ENCODE measurements around the gene UCN2. TPM values are rescaled to one million over a fixed set of nuclear protein-coding genes. Genes with fewer than 3 reads are reported as not detected.

UCN2 gene
- total and polyA plus RNA-seq, 2 donors (not counting 3 experiments of a cell fraction or from before 2014, with no cell fraction given) = 0.11 TPM; not detected in 1

DNA sequence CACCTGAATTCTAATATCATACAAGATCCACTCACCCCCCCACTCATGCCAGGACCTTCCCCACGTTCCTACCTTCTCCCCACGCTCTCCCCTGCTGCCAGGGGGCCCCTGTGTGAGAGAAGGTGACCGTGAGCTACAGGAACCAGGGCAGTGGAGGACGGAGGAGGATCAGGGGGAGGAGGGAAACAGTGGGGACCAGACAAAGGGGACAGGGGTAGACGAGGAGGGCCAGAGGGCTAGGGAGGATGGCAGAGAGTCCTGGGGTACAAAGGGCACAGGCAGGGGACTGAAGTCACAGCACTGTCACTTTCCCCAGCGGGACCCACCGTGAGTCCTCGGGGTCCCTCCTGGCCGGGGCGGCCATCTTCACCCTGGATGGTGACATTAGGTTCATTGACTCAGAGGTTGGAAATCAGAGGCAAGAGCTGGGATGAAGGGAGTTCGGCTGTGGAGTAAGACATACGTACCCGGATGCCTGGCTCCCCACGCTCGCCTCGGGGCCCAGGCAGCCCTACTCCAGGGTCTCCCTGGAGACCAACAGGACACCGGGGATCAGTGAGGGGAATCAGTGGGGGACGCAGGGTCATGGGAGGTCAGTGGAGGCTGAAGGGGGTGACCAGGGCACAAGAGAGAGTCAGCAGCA is 6.3 kb upstream of the UCN2 start:
- BruUV-seq (replicated peaks) = no TSS peak
- H3K9me1 ChIP-seq (replicated peaks; ENCODE audit: control insufficient read depth, extremely low read depth, insufficient read depth, low read length) = no peaks in the 10 kb centered on the region
- H3K4me3 ChIP-seq (replicated peaks in 1 of 3; ENCODE audit: insufficient read depth in 1 of 3, low read depth in 1 of 3, low read length in 3 of 3) = no peak overlapping the region
- H3K27me3 ChIP-seq (ENCODE audit: control insufficient read depth in 2 of 2, insufficient read depth in 2 of 2, low read length in 2 of 2) = no peaks in the 10 kb centered on the region
- FAIRE-seq (no peak), DNase-seq (ENCODE audit: low read depth, low spot score) (no peak)
- no peaks in the 10 kb centered on the region for H3K4me1 ChIP-seq (ENCODE audit: control insufficient read depth, extremely low read depth, insufficient read depth, low read length)
- no peaks in the 10 kb centered on the region for H3K79me2 ChIP-seq (ENCODE audit: control insufficient read depth, insufficient read depth, low read length)
- CTCF ChIA-PET = no interaction called here
- no peaks in the 10 kb centered on the region for H4K20me1 ChIP-seq (replicated peaks; ENCODE audit: control insufficient read depth, extremely low read depth, insufficient read depth, low read length)
- H3K9ac ChIP-seq (replicated peaks; ENCODE audit: extremely low read depth, insufficient read depth, low read length) = no peak overlapping the region
- dilution Hi-C loops (cut with MboI; ENCODE audit: extremely low pct_ligation_motif_present, low sequenced_read_pairs) (no loop called here), intact Hi-C loops (cut with micrococcal nuclease) (no loop called here)
- TF ChIP-seq EZH2 (IDR thresholded peaks at IDR 0.05; ENCODE audit: borderline replicate concordance, low read depth, low read length, severe bottlenecking) (no peak), JUN (IDR thresholded peaks at IDR 0.05; ENCODE audit: borderline replicate concordance, insufficient read depth, insufficient read length, low read depth) (no peak), POLR2AphosphoS5 (IDR thresholded peaks at IDR 0.05; ENCODE audit: insufficient read depth, low read depth, low read length) (no peak), POLR2A (IDR thresholded peaks at IDR 0.05; ENCODE audit: low read depth, low read length) (no peak), GATA2 (IDR thresholded peaks at IDR 0.05; ENCODE audit: insufficient read depth, insufficient read length, low read depth, low read length) (no peak), FOS (IDR thresholded peaks at IDR 0.05; ENCODE audit: borderline replicate concordance, insufficient read depth, low read length) (no peak), MYC (IDR thresholded peaks at IDR 0.05; ENCODE audit: low read depth, low read length) (no peak)
- TF ChIP-seq, protein P1, sequence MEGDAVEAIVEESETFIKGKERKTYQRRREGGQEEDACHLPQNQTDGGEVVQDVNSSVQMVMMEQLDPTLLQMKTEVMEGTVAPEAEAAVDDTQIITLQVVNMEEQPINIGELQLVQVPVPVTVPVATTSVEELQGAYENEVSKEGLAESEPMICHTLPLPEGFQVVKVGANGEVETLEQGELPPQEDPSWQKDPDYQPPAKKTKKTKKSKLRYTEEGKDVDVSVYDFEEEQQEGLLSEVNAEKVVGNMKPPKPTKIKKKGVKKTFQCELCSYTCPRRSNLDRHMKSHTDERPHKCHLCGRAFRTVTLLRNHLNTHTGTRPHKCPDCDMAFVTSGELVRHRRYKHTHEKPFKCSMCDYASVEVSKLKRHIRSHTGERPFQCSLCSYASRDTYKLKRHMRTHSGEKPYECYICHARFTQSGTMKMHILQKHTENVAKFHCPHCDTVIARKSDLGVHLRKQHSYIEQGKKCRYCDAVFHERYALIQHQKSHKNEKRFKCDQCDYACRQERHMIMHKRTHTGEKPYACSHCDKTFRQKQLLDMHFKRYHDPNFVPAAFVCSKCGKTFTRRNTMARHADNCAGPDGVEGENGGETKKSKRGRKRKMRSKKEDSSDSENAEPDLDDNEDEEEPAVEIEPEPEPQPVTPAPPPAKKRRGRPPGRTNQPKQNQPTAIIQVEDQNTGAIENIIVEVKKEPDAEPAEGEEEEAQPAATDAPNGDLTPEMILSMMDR (IDR thresholded peaks at IDR 0.05; ENCODE audit: extremely low read depth in 1 of 2, insufficient read depth in 1 of 2, low read depth in 1 of 2, low read length in 2 of 2) = no peak
- TF ChIP-seq, protein P2, sequence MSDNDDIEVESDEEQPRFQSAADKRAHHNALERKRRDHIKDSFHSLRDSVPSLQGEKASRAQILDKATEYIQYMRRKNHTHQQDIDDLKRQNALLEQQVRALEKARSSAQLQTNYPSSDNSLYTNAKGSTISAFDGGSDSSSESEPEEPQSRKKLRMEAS (IDR thresholded peaks at IDR 0.05; ENCODE audit: insufficient read depth, insufficient read length) = no peak
- POLR2A ChIA-PET = no interaction called here
- H3K4me2 ChIP-seq (ENCODE audit: insufficient read depth, low read length) = no peak overlapping the region
- H3K9me3 ChIP-seq (replicated peaks; ENCODE audit: control insufficient read depth, insufficient read depth, low read length) = no peaks in the 10 kb centered on the region
- H3K27ac ChIP-seq (ENCODE audit: insufficient read depth, low read depth, low read length) = no peak overlapping the region
- no peaks in the 10 kb centered on the region for H3K36me3 ChIP-seq (ENCODE audit: control insufficient read depth in 2 of 2, extremely low read depth in 1 of 2, insufficient read depth in 2 of 2, low read length in 2 of 2)
- H2AFZ ChIP-seq (ENCODE audit: low read depth, low read length) = no peak overlapping the region
